HG03558 (cell line): ENCODE data around the gene GIT2.
"Not testable (repeated sequence)": the region's sequence is repeated elsewhere in the genome, so short reads cannot be mapped to it uniquely, and the experiment has no call there.

Experiments
- ATAC-seq: cut with Tn5 transposase; IDR thresholded peaks from one replicate; pipeline ENCODE4 v1.9.1; 2021; ENCODE audit warnings: moderate number of reproducible peaks; ENCODE audit not compliant: unreplicated experiment; ENCODE audit errors: extremely low read depth

The GIT2 gene

GRCh38 chr12:109925185-109925840 lies 70.9 kb downstream of the GIT2 start:
- ATAC-seq: no peak

GRCh38 chr12:109923481-109924245 lies 72.5 kb downstream of the GIT2 start:
- no peak for ATAC-seq

GRCh38 chr12:109923038-109923437 lies 73.1 kb downstream of the GIT2 start:
- no peak for ATAC-seq

- ATAC-seq: no peak
Observed at GRCh38 chr12:109921982-109922381, 74.2 kb downstream of the GIT2 start.

- no peak for ATAC-seq
Observed at GRCh38 chr12:109920261-109920780, 75.8 kb downstream of the GIT2 start.

GRCh38 chr12:109919456-109919855 lies 76.7 kb downstream of the GIT2 start:
- ATAC-seq: no peak

- no peak for ATAC-seq
Observed at GRCh38 chr12:109916045-109916444, 80.1 kb downstream of the GIT2 start.

- ATAC-seq: no peak
Observed at GRCh38 chr12:109915171-109916040, 80.8 kb downstream of the GIT2 start.

- ATAC-seq: no peak
Observed at GRCh38 chr12:109914461-109914860, 81.7 kb downstream of the GIT2 start.

- ATAC-seq: no peak
Observed at GRCh38 chr12:109912855-109913321, 83.3 kb downstream of the GIT2 start.

GRCh38 chr12:109910969-109911348 lies 85.2 kb downstream of the GIT2 start:
- ATAC-seq: no peak

GRCh38 chr12:109910254-109910968 lies 85.8 kb downstream of the GIT2 start:
- ATAC-seq: no peak

GRCh38 chr12:109905301-109905700 lies 90.9 kb downstream of the GIT2 start:
- ATAC-seq: no peak

- ATAC-seq: no peak
Observed at GRCh38 chr12:109902891-109903418, 93.2 kb downstream of the GIT2 start.

GRCh38 chr12:109900752-109901580 lies 95.2 kb downstream of the GIT2 start:
- ATAC-seq: no peak

GRCh38 chr12:109899783-109900751 lies 96.1 kb downstream of the GIT2 start, which contains the start of gene TCHP:
TSS of gene TCHP (plus strand) at chr12:109900274. CDS start at chr12:109903027, 2,753 bp downstream.
- no peak for ATAC-seq

GRCh38 chr12:109899345-109899744 lies 96.8 kb downstream of the GIT2 start:
- not testable (repeated sequence) for ATAC-seq

- ATAC-seq: no peak
Observed at GRCh38 chr12:109897029-109897428, 99.1 kb downstream of the GIT2 start.
